Endothelial cell (in vitro differentiated cells): ENCODE measurements around the gene GBX2. TPM values are rescaled to one million over a fixed set of nuclear protein-coding genes. Genes with fewer than 3 reads are reported as not detected.

Source experiments
- DNase-seq: peaks from one replicate; pipeline ENCODE4 v3.0.0; 2021; ENCODE audit warnings: low spot score
- H3K27ac Mint-ChIP-seq: one replicate; pipeline ENCODE4 v1.8.0; 2021; ENCODE audit warnings: mixed read lengths, inconsistent platforms; ENCODE audit not compliant: unreplicated experiment
- H3K27me3 Mint-ChIP-seq: one replicate; pipeline ENCODE4 v1.8.0; 2021; ENCODE audit warnings: mild to moderate bottlenecking, moderate library complexity, mixed read lengths, inconsistent platforms; ENCODE audit not compliant: unreplicated experiment
- H3K36me3 Mint-ChIP-seq: one replicate; pipeline ENCODE4 v1.8.0; 2021; ENCODE audit warnings: mild to moderate bottlenecking, low read depth, mixed read lengths, inconsistent platforms; ENCODE audit not compliant: unreplicated experiment
- H3K4me1 Mint-ChIP-seq: one replicate; pipeline ENCODE4 v1.8.0; 2021; ENCODE audit warnings: mild to moderate bottlenecking, mixed read lengths, inconsistent platforms; ENCODE audit not compliant: unreplicated experiment
- H3K4me3 Mint-ChIP-seq: one replicate; pipeline ENCODE4 v1.8.0; 2021; ENCODE audit warnings: mild to moderate bottlenecking, mixed read lengths, inconsistent platforms; ENCODE audit not compliant: unreplicated experiment
- H3K9me3 Mint-ChIP-seq: one replicate; pipeline ENCODE4 v1.8.0; 2021; ENCODE audit warnings: mixed read lengths, inconsistent platforms; ENCODE audit not compliant: unreplicated experiment
- CTCF ChIP-seq: fragments of 200-600 bp; sonication (generic); IDR thresholded peaks from one replicate; pipeline ENCODE4 v1.5.0; 2021; ENCODE audit warnings: antibody characterized with exemption; ENCODE audit not compliant: unreplicated experiment
- total RNA-seq: library from RNA; stranded (reverse); fragmentation: NEBNext Ultra II Directional; extraction: Animal tissue kit (Norgen Biotek cat#: 25700); gene quantifications from one replicate; pipeline ENCODE4 v1.2.1, GENCODE V29; 2021; ENCODE audit not compliant: unreplicated experiment

Gene GBX2
- total RNA-seq, 1 donor from 2014 or later: 3.5 TPM

- no peaks in the 10 kb centered on the region for H3K4me1 Mint-ChIP-seq
- H3K27ac Mint-ChIP-seq: no peak overlapping the region
- peaks cover 24% of the 10 kb centered on the region for H3K27me3 Mint-ChIP-seq
- H3K4me3 Mint-ChIP-seq: no peak overlapping the region
- TF ChIP-seq CTCF: no peak
- no peak for DNase-seq
- H3K9me3 Mint-ChIP-seq: peaks cover 5% of the 10 kb centered on the region
- peaks cover 4% of the 10 kb centered on the region for H3K36me3 Mint-ChIP-seq
Measured at GRCh38 chr2:236157366-236157765, 10.8 kb downstream of the GBX2 start.

GRCh38 chr2:236156860-236157194 is 11.4 kb downstream of the GBX2 start:
- TF ChIP-seq CTCF: no peak
- Mint-ChIP-seq H3K36me3 (peaks cover 4% of the 10 kb centered on the region), H3K9me3 (peaks cover 5% of the 10 kb centered on the region), H3K4me3 (no peak overlapping the region), H3K4me1 (no peaks in the 10 kb centered on the region), H3K27ac (no peak overlapping the region), H3K27me3 (peaks cover 22% of the 10 kb centered on the region)
- no peak for DNase-seq

DNA sequence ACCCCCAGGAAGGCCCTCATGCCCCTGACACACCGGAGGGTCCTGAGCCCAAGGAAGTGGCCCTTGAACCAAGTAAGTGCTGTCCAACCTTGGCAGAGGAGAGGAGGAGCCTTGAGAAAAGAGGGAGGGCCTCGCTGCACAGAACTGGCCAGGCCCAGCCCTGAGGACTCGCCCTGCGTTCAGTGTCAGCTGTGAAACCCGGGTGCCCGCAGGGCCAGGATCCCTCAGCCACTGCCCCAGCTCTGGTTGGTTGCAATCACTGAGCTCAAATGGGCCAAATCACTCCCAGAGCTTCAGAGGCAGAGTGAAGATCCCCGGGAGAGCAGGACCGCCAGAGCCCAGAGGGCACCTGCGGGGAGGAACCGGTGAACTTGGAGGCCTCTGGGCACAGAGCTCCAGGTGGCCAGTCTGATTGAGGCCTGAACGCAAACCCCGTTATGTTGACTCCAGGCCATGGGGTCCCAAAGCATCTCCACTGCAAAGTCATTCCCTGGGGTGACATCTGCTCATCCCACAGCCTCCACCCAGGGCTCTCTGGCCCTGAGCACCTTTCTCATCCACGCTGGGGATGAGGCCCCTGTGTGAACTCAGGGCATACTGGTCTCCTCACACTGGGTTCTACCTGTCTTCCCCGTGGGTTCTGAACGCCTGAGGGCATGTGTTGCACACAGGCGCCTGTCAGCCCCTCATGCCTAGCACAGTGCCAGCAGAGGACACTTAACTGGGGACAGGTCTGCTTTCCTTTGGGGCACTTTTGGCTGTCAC is 11.9 kb downstream of the GBX2 start:
- no peak for TF ChIP-seq CTCF
- Mint-ChIP-seq H3K9me3 (peaks cover 5% of the 10 kb centered on the region), H3K27me3 (peaks cover 23% of the 10 kb centered on the region)

DNA sequence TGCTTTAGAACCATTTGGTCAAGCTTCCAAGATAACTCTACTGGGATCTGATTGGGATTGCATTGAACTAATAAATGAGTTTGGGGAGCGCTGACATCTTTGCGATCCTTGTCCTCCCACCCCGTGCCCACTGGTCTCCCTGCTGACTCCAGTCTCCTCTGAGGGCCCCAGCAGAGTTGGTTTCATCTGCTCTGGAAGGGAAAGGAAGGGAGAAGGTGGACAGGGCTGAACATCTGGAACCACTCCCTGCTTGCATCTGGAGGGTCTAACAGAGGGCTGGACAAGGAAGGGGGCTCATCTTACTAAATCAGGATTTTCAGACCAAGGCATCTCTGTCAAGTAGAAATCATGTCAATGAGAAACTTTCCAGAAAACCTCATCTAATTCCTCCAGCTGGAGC is 12.8 kb downstream of the GBX2 start:
- no peak overlapping the region for H3K27ac Mint-ChIP-seq
- no peak for DNase-seq
- H3K4me1 Mint-ChIP-seq: no peaks in the 10 kb centered on the region
- peaks cover 16% of the 10 kb centered on the region for H3K27me3 Mint-ChIP-seq
- peaks cover 4% of the 10 kb centered on the region for H3K36me3 Mint-ChIP-seq
- no peak overlapping the region for H3K4me3 Mint-ChIP-seq
- peaks cover 5% of the 10 kb centered on the region for H3K9me3 Mint-ChIP-seq
- no peak for TF ChIP-seq CTCF

More for the DNA sequence above, 11.9 kb downstream of the GBX2 start:
- Mint-ChIP-seq H3K4me3 (no peak overlapping the region), H3K27ac (no peak overlapping the region), H3K36me3 (peaks cover 4% of the 10 kb centered on the region), H3K4me1 (no peaks in the 10 kb centered on the region)
- no peak for DNase-seq

DNA sequence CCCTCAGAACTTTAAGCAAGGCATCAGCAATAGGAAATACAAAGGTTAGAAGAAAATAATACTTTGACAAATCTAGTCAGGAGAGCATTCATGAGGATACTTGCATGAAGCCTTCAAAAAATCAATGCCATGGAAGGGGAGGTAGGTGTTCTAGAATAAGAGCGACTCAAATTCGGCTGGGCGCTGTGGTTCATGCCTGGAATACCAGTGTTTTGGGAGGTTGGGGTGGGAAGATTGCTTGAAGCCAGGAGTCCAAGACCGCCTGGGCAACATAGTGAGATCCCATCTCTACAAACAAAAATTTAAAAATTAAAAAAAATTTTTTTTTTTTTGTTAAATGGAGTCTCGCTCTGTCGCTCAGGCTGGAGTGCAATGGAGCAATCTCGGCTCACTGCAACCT is 21.8 kb downstream of the GBX2 start:
- H3K4me1 Mint-ChIP-seq: peaks cover 7% of the 10 kb centered on the region
- H3K36me3 Mint-ChIP-seq: no peaks in the 10 kb centered on the region
- no peak overlapping the region for H3K4me3 Mint-ChIP-seq
- H3K9me3 Mint-ChIP-seq: no peaks in the 10 kb centered on the region
- H3K27ac Mint-ChIP-seq: no peak overlapping the region
- DNase-seq: no peak
- no peak for TF ChIP-seq CTCF
- H3K27me3 Mint-ChIP-seq: peaks cover 7% of the 10 kb centered on the region
